NCI-H2196 treated with DMSO at 0.1 percent for 48 hours (cell line): ENCODE data around the gene KCNMB1.

Experiments
- DNase-seq: peaks from one replicate; lab custom pipeline; 2025; ENCODE audit not compliant: unreplicated experiment; lab: John Stamatoyannopoulos, UW

The KCNMB1 gene

GRCh38 chr5:170345971-170346370 lies 43.2 kb downstream of the KCNMB1 start:
- no peak for DNase-seq

DNA sequence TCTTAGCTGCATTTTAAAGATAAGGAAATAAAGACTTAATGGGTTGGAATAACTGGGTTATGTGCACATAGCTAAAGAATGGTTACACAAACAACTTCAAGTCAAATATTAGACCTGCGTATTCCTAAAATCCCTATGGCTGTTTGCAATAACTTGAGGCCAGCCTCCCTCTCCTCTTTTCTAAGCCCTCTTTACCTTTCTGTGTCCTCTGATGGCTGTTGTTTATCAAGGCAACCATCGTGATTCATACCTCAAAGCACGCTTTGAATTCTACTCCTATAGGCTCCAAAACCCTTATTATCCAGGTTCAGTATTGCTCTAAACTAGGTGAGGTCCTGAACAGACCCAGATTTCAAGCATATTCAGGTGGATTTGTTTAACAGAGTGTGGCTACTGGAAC lies 46.0 kb downstream of the KCNMB1 start:
- no peak for DNase-seq

DNA sequence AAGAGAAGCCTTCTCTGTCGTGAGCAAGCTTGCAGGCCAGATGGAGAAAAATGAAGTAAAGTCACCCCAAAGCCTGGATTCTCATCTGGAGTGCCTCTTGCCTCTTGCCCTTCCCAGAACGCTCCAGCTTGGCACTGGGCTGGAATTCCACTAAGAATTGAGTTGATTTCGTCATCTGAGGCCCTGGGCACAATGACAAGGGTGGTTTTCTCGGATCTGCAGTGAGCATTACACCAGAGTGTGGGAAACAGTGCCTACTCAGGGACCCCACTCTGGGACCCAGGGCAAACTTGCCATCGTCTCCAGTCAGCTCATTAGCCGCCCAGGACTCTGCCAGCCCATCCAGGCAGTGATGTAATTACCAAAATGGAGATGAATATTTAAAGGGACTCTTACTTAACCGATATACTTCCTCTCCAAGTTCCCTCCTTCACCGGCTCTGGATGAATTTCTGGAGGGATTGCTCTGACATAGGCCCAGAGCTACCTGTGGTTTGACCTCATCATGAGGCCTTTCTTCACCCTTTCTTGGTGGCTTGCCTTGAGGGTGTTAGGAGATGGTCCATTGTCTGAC lies 46.9 kb downstream of the KCNMB1 start:
- DNase-seq: no peak

- DNase-seq: no peak
Observed at GRCh38 chr5:170341545-170341944, 47.6 kb downstream of the KCNMB1 start.

GRCh38 chr5:170339780-170340167 lies 49.4 kb downstream of the KCNMB1 start:
- no peak for DNase-seq

GRCh38 chr5:170338933-170339779 lies 50.0 kb downstream of the KCNMB1 start:
- DNase-seq: no peak

DNA sequence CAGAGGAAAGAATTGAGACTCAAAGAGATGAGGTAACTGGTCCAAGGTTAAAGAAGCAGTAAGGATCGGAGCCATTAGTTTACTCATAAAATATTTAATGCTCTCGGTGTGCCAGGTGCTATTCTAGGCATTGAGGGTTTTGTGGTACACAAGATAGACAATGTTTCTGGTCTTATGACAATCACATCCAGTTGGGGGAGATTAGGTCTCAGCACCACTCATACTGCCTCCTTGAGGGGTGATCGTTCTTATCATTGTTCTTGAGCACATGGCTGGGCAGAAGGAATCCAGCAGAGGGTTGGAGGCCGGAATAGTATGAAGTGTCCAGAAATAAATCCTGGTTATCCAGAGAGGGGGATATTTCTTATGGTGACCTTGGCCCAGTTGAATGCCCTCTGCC lies 50.9 kb downstream of the KCNMB1 start:
- no peak for DNase-seq

GRCh38 chr5:170337045-170337733 lies 52.0 kb downstream of the KCNMB1 start:
- DNase-seq: no peak

- DNase-seq: no peak
Observed at GRCh38 chr5:170336065-170336464, 53.1 kb downstream of the KCNMB1 start.

DNA sequence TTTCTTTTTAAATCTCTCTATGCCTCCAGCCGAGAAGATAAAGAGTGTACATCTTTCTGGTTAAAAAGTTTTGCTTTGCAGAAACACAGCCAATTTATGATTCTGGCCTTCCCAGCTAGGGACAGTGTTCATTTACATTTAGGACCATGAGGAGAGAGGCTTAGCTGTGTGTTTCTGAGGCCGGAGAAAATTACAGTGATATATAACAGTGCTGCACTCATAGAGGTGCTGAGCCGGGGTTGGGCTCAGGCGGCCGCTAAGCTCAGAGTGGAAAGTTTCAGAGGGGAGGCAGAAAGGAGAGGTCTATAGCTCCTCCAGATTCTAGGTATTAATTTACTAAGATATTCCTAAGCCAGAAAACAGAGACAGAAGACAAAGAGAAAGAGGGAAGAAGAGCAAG lies 54.5 kb downstream of the KCNMB1 start:
- DNase-seq: no peak

DNA sequence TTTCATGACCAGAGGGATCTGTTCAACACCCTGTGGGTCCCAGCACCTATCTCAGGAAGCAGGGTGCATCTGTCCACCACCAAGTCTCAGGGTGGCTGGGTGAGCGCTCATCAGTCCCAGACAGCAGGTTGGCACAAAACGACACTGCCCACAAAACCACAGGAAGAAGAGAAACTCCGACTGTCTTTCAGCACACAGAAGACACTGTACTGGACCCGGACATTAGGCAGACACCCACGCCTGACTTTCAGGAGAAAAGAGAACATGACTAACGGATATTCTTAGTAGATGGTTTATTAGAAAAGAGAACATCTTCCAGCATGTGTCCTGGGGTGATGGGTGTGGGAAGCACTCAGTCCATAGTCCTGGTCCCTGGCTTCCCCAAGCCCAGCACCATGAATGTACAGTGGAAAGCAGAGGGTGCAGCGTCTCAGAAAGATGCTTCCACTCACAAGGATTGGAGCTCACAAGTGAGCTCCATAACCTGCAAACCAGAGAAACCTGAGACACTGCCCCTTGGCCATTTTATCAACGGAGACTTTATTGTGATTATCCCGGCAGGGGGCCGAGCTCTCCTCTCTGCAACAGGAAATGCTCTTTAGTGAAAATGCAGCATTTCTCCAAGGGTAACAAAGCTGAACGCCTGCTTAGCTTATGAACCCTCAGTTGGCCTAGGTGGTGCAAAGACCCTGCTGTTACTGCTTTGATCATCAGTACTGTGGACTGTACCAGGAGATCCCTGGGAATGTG lies 55.8 kb downstream of the KCNMB1 start:
- no peak for DNase-seq

GRCh38 chr5:170332058-170332457 lies 57.1 kb downstream of the KCNMB1 start:
- DNase-seq: no peak

- DNase-seq: no peak
Observed at GRCh38 chr5:170330568-170331054, 58.6 kb downstream of the KCNMB1 start.

GRCh38 chr5:170329524-170329923 lies 59.6 kb downstream of the KCNMB1 start:
- DNase-seq: no peak

DNA sequence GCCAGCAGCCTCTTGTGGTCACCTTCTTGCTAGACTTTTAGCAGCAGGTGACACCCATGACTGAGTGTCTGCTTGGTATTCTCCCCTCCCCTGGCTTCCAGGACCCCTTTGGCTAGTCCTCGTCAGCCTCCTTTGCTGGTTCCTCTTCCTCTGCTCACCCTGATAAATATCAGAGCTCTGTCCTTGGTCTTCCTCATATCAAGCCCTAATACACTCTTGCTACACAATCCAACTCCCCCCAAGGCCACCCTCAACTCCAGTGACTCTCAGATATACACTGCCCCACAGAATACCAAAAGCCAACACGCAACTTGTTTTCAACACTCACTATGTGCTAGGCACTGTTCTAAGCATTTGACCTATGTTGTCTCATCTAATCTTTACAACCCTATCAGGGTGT lies 61.3 kb downstream of the KCNMB1 start:
- no peak for DNase-seq

GRCh38 chr5:170327168-170327567 lies 62.0 kb downstream of the KCNMB1 start:
- DNase-seq: no peak
